ENCODE results near the gene CA14. TPM values are rescaled to one million over a fixed set of nuclear protein-coding genes. Genes with fewer than 3 reads are reported as not detected.
A peak's percentile ranks its signal among the peaks of the same experiment; 100 is the strongest.

The CA14 gene
- total RNA-seq, 4 donors from 2014 or later = 0.33 to 1.0 (median 0.42) TPM; not detected in 1

GRCh38 chr1:150259758-150260669 lies 2.4 kb downstream of the CA14 start:
- Histone ChIP-seq H3K4me1 (peaks cover 13 to 54% (median 45%) of the 10 kb centered on the region in 4 donors), H3K27me3 (no peaks in the 10 kb centered on the region), H3K9me3 (no peaks in the 10 kb centered on the region), H3K27ac (replicated peaks in 1 of 4) (peak overlapping the region in 3 of 4 donors; percentile 7 to 85 (median 80)), H3K36me3 (peaks cover 0 to 13% (median 12%) of the 10 kb centered on the region in 4 donors), H3K4me3 (no peak overlapping the region)
- intact Hi-C loops (cut with DNase I) = no loop called here
- TF ChIP-seq POLR2AphosphoS5 (IDR thresholded peaks at IDR 0.05) = no peak
- no peak for TF ChIP-seq CTCF (IDR thresholded peaks at IDR 0.05)
- TF ChIP-seq POLR2A (IDR thresholded peaks at IDR 0.05; ENCODE audit: low read depth) = no peak
- TF ChIP-seq EP300 (IDR thresholded peaks at IDR 0.05) = no peak
- no peak for DNase-seq (ENCODE audit: extremely low spot score)
- WGBS = 33% methylated on average over 10 of the region's 11 CpGs

- DNase-seq (ENCODE audit: extremely low spot score) = no peak
- no peaks in the 10 kb centered on the region for H3K9me3 ChIP-seq
- H3K36me3 ChIP-seq = peaks cover 11 to 26% (median 25%) of the 10 kb centered on the region in 4 donors
- no peak for TF ChIP-seq POLR2A (IDR thresholded peaks at IDR 0.05; ENCODE audit: low read depth)
- TF ChIP-seq EP300 (IDR thresholded peaks at IDR 0.05) = no peak
- no peak for TF ChIP-seq CTCF (IDR thresholded peaks at IDR 0.05)
- TF ChIP-seq POLR2AphosphoS5 (IDR thresholded peaks at IDR 0.05) = no peak
- H3K4me1 ChIP-seq = peaks cover 11 to 44% (median 34%) of the 10 kb centered on the region in 4 donors
- H3K27me3 ChIP-seq = no peaks in the 10 kb centered on the region
- no peak overlapping the region for H3K27ac ChIP-seq (replicated peaks in 1 of 4)
- intact Hi-C loops (cut with DNase I) = no loop called here
- 95% methylated on average over 2 of the region's 6 CpGs for WGBS
- H3K4me3 ChIP-seq = no peak overlapping the region
Observed at GRCh38 chr1:150261367-150261766, 3.8 kb downstream of the CA14 start.

GRCh38 chr1:150262388-150263320 lies 5.1 kb downstream of the CA14 start:
- H3K27ac ChIP-seq (replicated peaks in 1 of 4) = no peak overlapping the region
- H3K4me3 ChIP-seq = no peak overlapping the region
- H3K36me3 ChIP-seq = peaks cover 21 to 39% (median 37%) of the 10 kb centered on the region in 4 donors
- intact Hi-C loops (cut with DNase I) = no loop called here
- peaks cover 12 to 44% (median 33%) of the 10 kb centered on the region in 4 donors for H3K4me1 ChIP-seq
- H3K27me3 ChIP-seq = no peaks in the 10 kb centered on the region
- no peak for DNase-seq (ENCODE audit: extremely low spot score)
- no peaks in the 10 kb centered on the region for H3K9me3 ChIP-seq
- 76% methylated on average over 6 of the region's 6 CpGs for WGBS
- TF ChIP-seq POLR2AphosphoS5 (IDR thresholded peaks at IDR 0.05) (peak in 1 of 2 donors; percentile 5), EP300 (IDR thresholded peaks at IDR 0.05) (no peak), CTCF (IDR thresholded peaks at IDR 0.05) (no peak)

- H3K9me3 ChIP-seq = no peaks in the 10 kb centered on the region
- WGBS = 74% methylated on average over 6 of the region's 6 CpGs
- H3K36me3 ChIP-seq = peaks cover 21 to 40% (median 37%) of the 10 kb centered on the region in 4 donors
- intact Hi-C loops (cut with DNase I) = no loop called here
- H3K4me3 ChIP-seq = no peak overlapping the region
- no peaks in the 10 kb centered on the region for H3K27me3 ChIP-seq
- DNase-seq (ENCODE audit: extremely low spot score) = no peak
- H3K27ac ChIP-seq (replicated peaks in 1 of 4) = no peak overlapping the region
- TF ChIP-seq POLR2A (IDR thresholded peaks at IDR 0.05; ENCODE audit: low read depth) = no peak
- no peak for TF ChIP-seq POLR2AphosphoS5 (IDR thresholded peaks at IDR 0.05)
- TF ChIP-seq CTCF (IDR thresholded peaks at IDR 0.05) = no peak
- no peak for TF ChIP-seq EP300 (IDR thresholded peaks at IDR 0.05)
- peaks cover 13 to 41% (median 33%) of the 10 kb centered on the region in 4 donors for H3K4me1 ChIP-seq
Observed at GRCh38 chr1:150263549-150263948, 6.0 kb downstream of the CA14 start.

Data from esophagus muscularis mucosa (tissue), 4 donors.